K562 (cell line): Measurements from ENCODE around the gene TXNIP. TPM values are rescaled to one million over a fixed set of nuclear protein-coding genes. Genes with fewer than 3 reads are reported as not detected.

Source experiments
- ATAC-seq: fragments of 200-7000 bp; cut with Tn5 transposase; 3 replicates; pipeline ENCODE4 v1.9.1; 2020; ENCODE audit warnings: moderate library complexity
- BruUV-seq: library from RNA; stranded (reverse); fragments of 400-500 nt; replicated peaks from 2 replicates; lab custom pipeline; 2021; lab: Mats Ljungman, UMichigan
- CTCF ChIA-PET: fragments of 300-600 bp; formaldehyde crosslinking; extraction: SDS; loops from one replicate; lab custom pipeline; 2021; ENCODE audit warnings: low intra/inter-chr PET ratio; lab: Yijun Ruan, JAX
- POLR2A ChIA-PET: fragments of 300-600, 350-650 bp; sonication (Branson Sonifier 250); formaldehyde crosslinking; extraction: SDS; loops from one replicate; lab custom pipeline; 2021; ENCODE audit warnings: antibody characterized with exemption, inconsistent platforms; lab: Yijun Ruan, JAX
- DNase-seq, 4 experiments: peaks; one replicate each; pipeline versions ENCODE4 v3.0.0 to v3.0.0-alpha.2; 2011 to 2018; ENCODE audit warnings: low spot score in 3 of 4, mixed read lengths in 3 of 4; ENCODE audit errors: extremely low read depth in 1 of 4
- FAIRE-seq: peaks from 2 replicates; lab custom pipeline; 2011; peaks lifted over from hg19 to GRCh38; lab: Jason Lieb, UNC
- H2AFZ ChIP-seq: 2 replicates; pipeline ENCODE4 v1.6.0; 2011; ENCODE audit warnings: low read depth, low read length, control low read depth, inconsistent platforms
- H3K27ac ChIP-seq: fragments of 200-600 bp; 3 replicates; pipeline ENCODE4 v1.8.0; 2011; ENCODE audit warnings: low read depth, mild to moderate bottlenecking, control low read depth, inconsistent platforms, low read length, moderate library complexity, mixed read lengths; ENCODE audit errors: extremely low read depth
- H3K27me3 ChIP-seq, 2 experiments: fragments of 300-600 bp in 1 of 2; 2 replicates in 1 of 2; 3 replicates in 1 of 2; pipeline versions ENCODE4 v1.6.0 to v1.8.0; 2011; ENCODE audit warnings: inconsistent platforms in 2 of 2, low read length in 2 of 2, mild to moderate bottlenecking in 1 of 2, mixed read lengths in 1 of 2, moderate library complexity in 1 of 2; ENCODE audit not compliant: control insufficient read depth in 2 of 2, insufficient read depth in 2 of 2
- H3K36me3 ChIP-seq: fragments of 300-600 bp; 3 replicates; pipeline ENCODE4 v1.8.0; 2011; ENCODE audit warnings: mild to moderate bottlenecking, low read length, inconsistent platforms; ENCODE audit not compliant: control insufficient read depth, insufficient read depth
- H3K4me1 ChIP-seq, 2 experiments: fragments of 200-600 bp in 1 of 2; replicated peaks in 1 of 2; 2 replicates in 1 of 2; 3 replicates in 1 of 2; pipeline versions ENCODE4 v1.5.1 to v1.8.0; 2011; ENCODE audit warnings: inconsistent platforms in 2 of 2, low read length in 2 of 2, mild to moderate bottlenecking in 1 of 2, mixed read lengths in 1 of 2, moderate library complexity in 1 of 2; ENCODE audit not compliant: control insufficient read depth in 2 of 2, insufficient read depth in 2 of 2
- H3K4me2 ChIP-seq: 2 replicates; pipeline ENCODE4 v1.6.1; 2011; ENCODE audit warnings: low read length, control low read depth, inconsistent platforms, mixed read lengths; ENCODE audit not compliant: insufficient read depth
- H3K4me3 ChIP-seq: fragments of 200-600 bp; sonication (generic), shearing (Covaris generic); 2 replicates; pipeline ENCODE4 v1.5.1; 2016; ENCODE audit warnings: control low read depth, inconsistent platforms
- H3K79me2 ChIP-seq: fragments of 200-600 bp; 3 replicates; pipeline ENCODE4 v1.8.0; 2011; ENCODE audit warnings: low read length, inconsistent platforms; ENCODE audit not compliant: control insufficient read depth, insufficient read depth
- H3K9ac ChIP-seq, 2 experiments: 2 replicates each; pipeline versions ENCODE4 v1.6.0 to v1.6.1; 2011; ENCODE audit warnings: low read depth in 2 of 2, low read length in 2 of 2, control low read depth in 1 of 2, inconsistent platforms in 1 of 2, mild to moderate bottlenecking in 1 of 2, mixed read lengths in 1 of 2; ENCODE audit not compliant: insufficient read depth in 1 of 2
- H3K9me1 ChIP-seq: one replicate; pipeline ENCODE4 v1.6.0; 2011; ENCODE audit warnings: inconsistent platforms, mild to moderate bottlenecking, low read length, moderate library complexity; ENCODE audit not compliant: control insufficient read depth, insufficient read depth
- H3K9me3 ChIP-seq: replicated peaks from 2 replicates; pipeline ENCODE4 v1.5.1; 2011; ENCODE audit warnings: low read depth, low read length, inconsistent platforms; ENCODE audit not compliant: control insufficient read depth, insufficient read depth
- H4K20me1 ChIP-seq: replicated peaks from 2 replicates; pipeline ENCODE4 v1.6.1; 2011; ENCODE audit warnings: low read length, inconsistent platforms, mixed read lengths; ENCODE audit not compliant: control insufficient read depth, insufficient read depth
- CBX2 ChIP-seq: fragments of 200-600 bp; sonication (generic); IDR thresholded peaks from one replicate; pipeline ENCODE4 v1.6.1; 2012; ENCODE audit warnings: mild to moderate bottlenecking, low read length, inconsistent platforms; ENCODE audit not compliant: insufficient read depth, poor library complexity, severe bottlenecking
- HNRNPUL1 ChIP-seq: fragments of 200-400 bp; formaldehyde crosslinking; IDR thresholded peaks from 2 replicates; pipeline ENCODE4 v1.6.1; 2017; ENCODE audit warnings: low read length
- MEF2D ChIP-seq: conservative IDR thresholded peaks from 2 replicates; pipeline ENCODE4 v1.6.1; 2016; ENCODE audit warnings: low read depth, missing genetic modification characterization, missing compliant biosample characterization
- SMC3 ChIP-seq: conservative IDR thresholded peaks from 2 replicates; pipeline ENCODE4 v1.6.1; 2011; ENCODE audit warnings: low read depth, low read length, improper control_type of control experiment; ENCODE audit not compliant: insufficient read depth
- in situ Hi-C: fragments of 300-500 bp; cut with MboI; formaldehyde crosslinking; loops from 4 replicates; pipeline ENCODE4 v1.15.0; 2018; ENCODE audit warnings: inconsistent platforms, mixed read lengths
- intact Hi-C: fragments of 100-400 bp; cut with micrococcal nuclease; formaldehyde crosslinking; loops from 2 replicates; pipeline ENCODE4 v1.14.2; 2022
- polyA plus RNA-seq, 8 experiments: library from polyadenylated mRNA; depleted of rRNA in 4 of 8; stranded (reverse) in 5 of 8; unstranded in 3 of 8; fragments of >200 nt; fragmentation: Nextera tagmentation in 2 of 8; fragmentation: Illumina TruSeq in 1 of 8; extraction: Ambion mirVana in 2 of 8; extraction: Trizol in 1 of 8; gene quantifications; 2 replicates each; pipeline versions ENCODE4 v1.2.1 to v1.2.3, GENCODE V29; 2011 to 2014; ENCODE audit warnings: inconsistent platforms in 1 of 8, missing spikeins in 1 of 8
- total RNA-seq, 7 experiments: library from RNA; depleted of rRNA in 6 of 7; stranded (reverse); fragments of >200 nt in 6 of 7; fragmentation: Illumina TruSeq in 2 of 7; extraction: Trizol in 2 of 7; gene quantifications; 2 replicates each; pipeline versions ENCODE4 v1.2.1 to v1.2.3, GENCODE V29; 2011 to 2021; ENCODE audit warnings: low replicate concordance in 1 of 7
- TF ChIP-seq, protein P1 (sequence below): fragments of 250-450 bp; sonication (Bioruptor Pico); IDR thresholded peaks from 2 replicates; pipeline ENCODE4 v1.8.0; 2022; ENCODE audit warnings: moderate library complexity, mild to moderate bottlenecking, inconsistent platforms

Gene TXNIP
- total and polyA plus RNA-seq, 9 of the 15 experiments (the other 6 are each of a cell fraction or from before 2014, with no cell fraction given) = 120 to 499 (median 257) TPM

DNA sequence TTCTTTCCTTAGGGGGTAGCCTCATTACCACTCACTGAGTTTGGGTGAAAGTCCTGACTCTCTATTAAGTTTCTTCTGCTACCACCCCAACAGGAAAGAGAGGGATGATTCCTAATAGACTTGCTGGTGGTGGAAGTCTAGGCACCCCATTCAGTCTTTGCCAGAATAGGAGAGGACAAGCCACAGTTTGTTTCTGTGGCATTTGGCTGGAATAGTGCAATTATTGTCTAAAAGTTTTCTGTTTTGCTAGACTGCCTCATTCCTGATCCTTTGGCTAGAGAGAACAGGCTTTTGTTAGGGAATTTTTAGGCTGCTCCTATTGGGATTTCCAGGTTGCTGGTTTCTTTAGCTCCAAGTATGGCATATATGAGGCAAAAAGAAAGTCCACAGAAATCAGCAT is 35.1 kb upstream of the TXNIP start:
- Histone ChIP-seq H3K36me3 (no peaks in the 10 kb centered on the region), H3K27ac (no peak overlapping the region), H3K27me3 (no peaks in the 10 kb centered on the region), H3K4me1 (peaks cover 5% of the 10 kb centered on the region in 2 experiments; a peak in 2 of 5 replicates), H3K79me2 (no peaks in the 10 kb centered on the region), H4K20me1 (no peaks in the 10 kb centered on the region), H3K9me1 (no peaks in the 10 kb centered on the region), H3K9ac (no peak overlapping the region), H3K9me3 (no peaks in the 10 kb centered on the region), H2AFZ (peak overlapping the region; percentile 35), H3K4me2 (no peak overlapping the region), H3K4me3 (no peak overlapping the region)
- in situ Hi-C loops (loop anchor here (25.0 kb wide), 2 partner anchors 281 to 694 kb away; no protein-coding TSS in a partner anchor), intact Hi-C loops (no loop called here)
- ChIA-PET CTCF (no interaction called here), POLR2A (interaction anchor here (0.6 to 1.9 kb wide), 6 partner anchors 8 to 46 kb away, joined by 3 to 9 read pairs (median 4); partner anchors contain the start of genes HJV and TXNIP)
- ATAC-seq (no peak), DNase-seq (no peak), FAIRE-seq (no peak)
- TF ChIP-seq SMC3 = no peak
- TF ChIP-seq CBX2 = no peak
- TF ChIP-seq, protein P1, sequence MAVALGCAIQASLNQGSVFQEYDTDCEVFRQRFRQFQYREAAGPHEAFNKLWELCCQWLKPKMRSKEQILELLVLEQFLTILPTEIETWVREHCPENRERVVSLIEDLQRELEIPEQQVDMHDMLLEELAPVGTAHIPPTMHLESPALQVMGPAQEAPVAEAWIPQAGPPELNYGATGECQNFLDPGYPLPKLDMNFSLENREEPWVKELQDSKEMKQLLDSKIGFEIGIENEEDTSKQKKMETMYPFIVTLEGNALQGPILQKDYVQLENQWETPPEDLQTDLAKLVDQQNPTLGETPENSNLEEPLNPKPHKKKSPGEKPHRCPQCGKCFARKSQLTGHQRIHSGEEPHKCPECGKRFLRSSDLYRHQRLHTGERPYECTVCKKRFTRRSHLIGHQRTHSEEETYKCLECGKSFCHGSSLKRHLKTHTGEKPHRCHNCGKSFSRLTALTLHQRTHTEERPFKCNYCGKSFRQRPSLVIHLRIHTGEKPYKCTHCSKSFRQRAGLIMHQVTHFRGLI (CRISPR knock-in tag) = no peak
- TF ChIP-seq HNRNPUL1 = no peak
- no peak for TF ChIP-seq MEF2D (tag)
- no TSS peak for BruUV-seq
